GM23338 (cell line): Measurements from ENCODE around the gene UVSSA. TPM values are rescaled to one million over a fixed set of nuclear protein-coding genes. Genes with fewer than 3 reads are reported as not detected.

Experiments used
- ATAC-seq: fragments of 200-7000 bp; cut with Tn5 transposase; 3 replicates; pipeline ENCODE4 v1.9.1; 2020
- DNase-seq: peaks from one replicate; pipeline ENCODE4 v3.0.0-alpha.2; 2015; ENCODE audit warnings: low spot score
- H2AFZ ChIP-seq: fragments of 200-600 bp; sonication (generic); 2 replicates; pipeline ENCODE4 v1.8.0; 2016; ENCODE audit warnings: antibody characterized with exemption, mild to moderate bottlenecking, moderate library complexity
- H3F3A ChIP-seq: fragments of 200-600 bp; sonication (generic); replicated peaks from 2 replicates; pipeline ENCODE4 v1.8.0; 2017; ENCODE audit warnings: antibody characterized with exemption, mixed run types, low read depth
- H3K27ac ChIP-seq: fragments of 200-600 bp; sonication (generic); 2 replicates; pipeline ENCODE4 v1.6.1; 2016; ENCODE audit warnings: low read depth
- H3K27me3 ChIP-seq: fragments of 200-600 bp; sonication (generic); 2 replicates; pipeline ENCODE4 v1.8.0; 2016; ENCODE audit warnings: mild to moderate bottlenecking, mixed run types, moderate library complexity; ENCODE audit not compliant: insufficient read depth
- H3K36me3 ChIP-seq: fragments of 200-600 bp; sonication (generic); 2 replicates; pipeline ENCODE4 v1.8.0; 2016; ENCODE audit warnings: mild to moderate bottlenecking; ENCODE audit not compliant: insufficient read depth
- H3K4me1 ChIP-seq: fragments of 200-600 bp; sonication (generic); 2 replicates; pipeline ENCODE4 v1.8.0; 2016; ENCODE audit warnings: mild to moderate bottlenecking, moderate library complexity; ENCODE audit not compliant: insufficient read depth
- H3K4me2 ChIP-seq: fragments of 200-600 bp; sonication (generic); 2 replicates; pipeline ENCODE4 v1.7.1; 2017; ENCODE audit warnings: mixed run types
- H3K4me3 ChIP-seq: fragments of 200-600 bp; sonication (generic); 2 replicates; pipeline ENCODE4 v1.6.1; 2016; ENCODE audit warnings: mixed run types
- H3K79me2 ChIP-seq: fragments of 200-600 bp; sonication (generic); replicated peaks from 2 replicates; pipeline ENCODE4 v1.8.0; 2017; ENCODE audit warnings: mild to moderate bottlenecking; ENCODE audit not compliant: insufficient read depth
- H3K9me2 ChIP-seq: fragments of 200-600 bp; sonication (generic); 2 replicates; pipeline ENCODE4 v1.8.0; 2017; ENCODE audit not compliant: insufficient read depth
- H4K20me1 ChIP-seq: fragments of 200-600 bp; sonication (generic); replicated peaks from 2 replicates; pipeline ENCODE4 v1.8.0; 2017; ENCODE audit warnings: mild to moderate bottlenecking; ENCODE audit not compliant: insufficient read depth
- H3K27ac Mint-ChIP-seq: 2 replicates; pipeline ENCODE4 v1.8.0; 2020; ENCODE audit warnings: inconsistent platforms, mild to moderate bottlenecking, moderate library complexity, mixed read lengths
- H3K27me3 Mint-ChIP-seq: 3 replicates; pipeline ENCODE4 v1.8.0; 2022; ENCODE audit warnings: low read depth, mild to moderate bottlenecking, moderate library complexity, mixed read lengths, inconsistent platforms; ENCODE audit not compliant: insufficient read depth, poor library complexity
- H3K36me3 Mint-ChIP-seq: 3 replicates; pipeline ENCODE4 v1.8.0; 2021; ENCODE audit warnings: low read depth, mild to moderate bottlenecking, inconsistent platforms, moderate library complexity, mixed read lengths
- H3K4me1 Mint-ChIP-seq: 3 replicates; pipeline ENCODE4 v1.8.0; 2020; ENCODE audit warnings: mild to moderate bottlenecking, inconsistent platforms, mixed read lengths
- H3K4me3 Mint-ChIP-seq: 3 replicates; pipeline ENCODE4 v1.8.0; 2021; ENCODE audit warnings: moderate library complexity, mild to moderate bottlenecking, inconsistent platforms, mixed read lengths
- H3K9me3 Mint-ChIP-seq: 3 replicates; pipeline ENCODE4 v1.8.0; 2020; ENCODE audit warnings: moderate library complexity, mild to moderate bottlenecking, inconsistent platforms, mixed read lengths
- CREB1 ChIP-seq: fragments of 250-450 bp; sonication (Bioruptor Pico); IDR thresholded peaks from 2 replicates; pipeline ENCODE4 v1.5.0; 2020; ENCODE audit warnings: low read depth, mild to moderate bottlenecking, moderate library complexity
- CTCF ChIP-seq, 2 experiments: fragments of 200-600 bp in 1 of 2; sonication (generic) in 1 of 2; conservative IDR thresholded peaks; 2 replicates each; pipeline versions ENCODE4 v1.5.1 to v1.6.1; 2016 to 2017; ENCODE audit warnings: antibody characterized with exemption in 2 of 2, low read depth in 2 of 2, mild to moderate bottlenecking in 2 of 2, moderate library complexity in 1 of 2
- ETS1 ChIP-seq: IDR thresholded peaks from 2 replicates; pipeline ENCODE4 v1.6.1; 2016; ENCODE audit warnings: antibody characterized with exemption
- EZH2 ChIP-seq: fragments of 200-600 bp; sonication (generic); IDR thresholded peaks from one replicate; pipeline ENCODE4 v1.8.0; 2017; ENCODE audit warnings: antibody characterized with exemption, mild to moderate bottlenecking, low read depth; ENCODE audit not compliant: unreplicated experiment
- EZH2phosphoT487 ChIP-seq: fragments of 200-600 bp; sonication (generic); IDR thresholded peaks from one replicate; pipeline ENCODE4 v1.8.1; 2018; ENCODE audit warnings: antibody characterized with exemption; ENCODE audit not compliant: unreplicated experiment
- JUNB ChIP-seq: IDR thresholded peaks from one replicate; pipeline ENCODE4 v1.6.1; 2016; ENCODE audit warnings: antibody characterized with exemption; ENCODE audit not compliant: unreplicated experiment
- NANOG ChIP-seq: IDR thresholded peaks from 2 replicates; pipeline ENCODE4 v1.6.1; 2016; ENCODE audit warnings: antibody characterized with exemption, borderline replicate concordance
- POLR2AphosphoS5 ChIP-seq: IDR thresholded peaks from 2 replicates; pipeline ENCODE4 v1.6.1; 2016; ENCODE audit warnings: antibody characterized with exemption, low read depth
- REST ChIP-seq: IDR thresholded peaks from one replicate; pipeline ENCODE4 v1.6.1; 2018; ENCODE audit warnings: antibody characterized with exemption; ENCODE audit not compliant: unreplicated experiment
- STAT1 ChIP-seq: IDR thresholded peaks from one replicate; pipeline ENCODE4 v1.6.1; 2016; ENCODE audit warnings: antibody characterized with exemption; ENCODE audit not compliant: unreplicated experiment
- ZNF114 ChIP-seq: fragments of 250-450 bp; sonication (Bioruptor Pico); IDR thresholded peaks from 2 replicates; pipeline ENCODE4 v1.5.0; 2020; ENCODE audit warnings: mild to moderate bottlenecking, moderate library complexity
- ZNF331 ChIP-seq: fragments of 250-450 bp; sonication (Bioruptor Pico); IDR thresholded peaks from 2 replicates; pipeline ENCODE4 v1.5.0; 2020; ENCODE audit warnings: low read depth, mild to moderate bottlenecking, moderate library complexity
- ZNF462 ChIP-seq: fragments of 250-450 bp; sonication (Bioruptor Pico); IDR thresholded peaks from 2 replicates; pipeline ENCODE4 v1.5.0; 2020; ENCODE audit warnings: mild to moderate bottlenecking, moderate library complexity
- polyA plus RNA-seq: library from polyadenylated mRNA; unstranded; fragments of >200 nt; fragmentation: Nextera tagmentation; extraction: Ambion mirVana; gene quantifications from 2 replicates; pipeline ENCODE4 v1.2.1, GENCODE V29; 2016
- total RNA-seq: library from RNA; depleted of rRNA; stranded (reverse); fragments of >200 nt; shearing (Covaris generic); gene quantifications from 2 replicates; pipeline ENCODE4 v1.2.3, GENCODE V29; 2014

Gene UVSSA
- total and polyA plus RNA-seq, 2 experiments from 2014 or later = 6.5 to 27.7 TPM

GRCh38 chr4:1309261-1310010 lies 37.6 kb upstream of the UVSSA start:
- ATAC-seq = peak; percentile 98
- Histone ChIP-seq H3K4me1 (peaks cover 8% of the 10 kb centered on the region), H3K4me3 (peak overlapping the region; percentile 49), H3K4me2 (peak overlapping the region; percentile 77), H3K9me2 (no peaks in the 10 kb centered on the region), H4K20me1 (peaks cover 25% of the 10 kb centered on the region; the same call in 1 of the 2 replicates), H2AFZ (no peak overlapping the region), H3K36me3 (peaks cover 15% of the 10 kb centered on the region; the same call in 1 of the 2 replicates), H3K79me2 (peaks cover 86% of the 10 kb centered on the region), H3K27ac (peak overlapping the region; percentile 93), H3K27me3 (no peaks in the 10 kb centered on the region), H3F3A (peaks cover 3% of the 10 kb centered on the region; the same call in 1 of the 2 replicates)
- peak overlapping the region; percentile 62 for H3K4me3 Mint-ChIP-seq
- DNase-seq = peak; percentile 98
- peaks cover 5% of the 10 kb centered on the region; the same call in 1 of the 3 replicates for H3K9me3 Mint-ChIP-seq
- H3K27me3 Mint-ChIP-seq = peaks cover 5% of the 10 kb centered on the region
- H3K27ac Mint-ChIP-seq = peak overlapping the region; percentile 97
- peaks cover 24% of the 10 kb centered on the region for H3K4me1 Mint-ChIP-seq
- TF ChIP-seq CREB1 (0 out of 2 replicates have a peak, but pooled peaks have one; percentile 4), POLR2AphosphoS5 (no peak), CTCF (conservative IDR thresholded peaks at IDR 0.05; ENCODE audit: low read depth in 2 of 2) (0 out of 4 replicates have a peak, but pooled peaks of 1 of the 2 experiments have one; percentile 4), EZH2phosphoT487 (no peak), REST (peak; percentile 2), ZNF331 (CRISPR knock-in tag) (no peak), EZH2 (no peak), NANOG (no peak), ZNF114 (CRISPR knock-in tag) (no peak), ETS1 (0 out of 2 replicates have a peak, but pooled peaks have one; percentile 26), STAT1 (no peak), JUNB (no peak), ZNF462 (CRISPR knock-in tag) (no peak)
- peaks cover 33% of the 10 kb centered on the region for H3K36me3 Mint-ChIP-seq
